Stimulated activated naive CD8-positive, alpha-beta T cell treated with anti-CD3 and anti-CD28 coated beads, Interleukin-15, amount 100 ng/mL, for 72 hours (primary cell): ENCODE results near the gene INO80E.
"Not testable (repeated sequence)": the region's sequence is repeated elsewhere in the genome, so short reads cannot be mapped to it uniquely, and the experiment has no call there.

ENCODE experiments used
- ATAC-seq: fragments of 150-1000 bp; cut with Tn5 transposase; 2 replicates; pipeline ENCODE4 v1.10.0; 2021; ENCODE audit warnings: mild to moderate bottlenecking, moderate library complexity
- DNase-seq, 2 donors: peaks; one replicate each; pipeline ENCODE4 v3.0.0; 2021 to 2022
- H3K27ac Mint-ChIP-seq, 2 donors: one replicate each; pipeline ENCODE4 v1.8.0; 2022; ENCODE audit warnings: mild to moderate bottlenecking in 2 of 2, mixed read lengths in 2 of 2, moderate library complexity in 2 of 2
- H3K27me3 Mint-ChIP-seq: one replicate; pipeline ENCODE4 v1.8.0; 2022; ENCODE audit warnings: mixed read lengths
- H3K4me1 Mint-ChIP-seq: one replicate; pipeline ENCODE4 v1.8.0; 2022; ENCODE audit warnings: mild to moderate bottlenecking, mixed read lengths
- H3K4me3 Mint-ChIP-seq, 2 donors: one replicate each; pipeline ENCODE4 v1.8.0; 2022; ENCODE audit warnings: mild to moderate bottlenecking in 2 of 2, mixed read lengths in 2 of 2, moderate library complexity in 1 of 2
- H3K9me3 Mint-ChIP-seq, 2 donors: one replicate each; pipeline ENCODE4 v1.8.0; 2022; ENCODE audit warnings: mixed read lengths in 2 of 2

Gene INO80E

DNA sequence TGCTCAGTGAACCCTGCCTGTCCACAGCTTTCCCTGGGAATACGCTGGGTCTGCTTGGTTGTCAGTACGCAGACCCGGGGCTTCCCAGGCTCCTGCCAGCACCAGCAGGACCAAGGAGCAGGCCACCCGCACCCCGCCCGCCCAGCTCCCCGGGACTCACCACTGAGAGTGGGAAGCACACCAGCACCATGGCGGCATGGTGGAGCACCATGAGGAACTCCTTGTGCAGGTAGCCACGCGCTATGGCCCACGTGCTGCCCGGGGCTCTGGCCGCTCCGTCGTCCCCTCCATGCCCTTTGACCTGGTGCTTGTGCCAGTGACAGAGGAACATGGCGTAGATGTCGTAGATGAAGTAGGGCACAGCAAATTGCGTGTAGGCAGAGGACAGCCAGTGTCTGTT, 30.4 kb downstream of the INO80E start:
- H3K4me1 Mint-ChIP-seq, result peaks cover 14% of the 10 kb centered on the region
- no peak for ATAC-seq
- H3K9me3 Mint-ChIP-seq, result no peaks in the 10 kb centered on the region

GRCh38 chr16:30027588-30028437, 31.8 kb downstream of the INO80E start:
- no peak for ATAC-seq
- no peak overlapping the region for H3K4me3 Mint-ChIP-seq
- no peak overlapping the region for H3K27ac Mint-ChIP-seq
- DNase-seq, result no peak
- peaks cover 70% of the 10 kb centered on the region for H3K27me3 Mint-ChIP-seq
- H3K4me1 Mint-ChIP-seq, result peaks cover 23% of the 10 kb centered on the region
- H3K9me3 Mint-ChIP-seq, result no peaks in the 10 kb centered on the region

More for the DNA sequence above, 30.4 kb downstream of the INO80E start:
- no peak for DNase-seq
- Mint-ChIP-seq H3K4me3 (no peak overlapping the region), H3K27me3 (peaks cover 58% of the 10 kb centered on the region), H3K27ac (no peak overlapping the region)

DNA sequence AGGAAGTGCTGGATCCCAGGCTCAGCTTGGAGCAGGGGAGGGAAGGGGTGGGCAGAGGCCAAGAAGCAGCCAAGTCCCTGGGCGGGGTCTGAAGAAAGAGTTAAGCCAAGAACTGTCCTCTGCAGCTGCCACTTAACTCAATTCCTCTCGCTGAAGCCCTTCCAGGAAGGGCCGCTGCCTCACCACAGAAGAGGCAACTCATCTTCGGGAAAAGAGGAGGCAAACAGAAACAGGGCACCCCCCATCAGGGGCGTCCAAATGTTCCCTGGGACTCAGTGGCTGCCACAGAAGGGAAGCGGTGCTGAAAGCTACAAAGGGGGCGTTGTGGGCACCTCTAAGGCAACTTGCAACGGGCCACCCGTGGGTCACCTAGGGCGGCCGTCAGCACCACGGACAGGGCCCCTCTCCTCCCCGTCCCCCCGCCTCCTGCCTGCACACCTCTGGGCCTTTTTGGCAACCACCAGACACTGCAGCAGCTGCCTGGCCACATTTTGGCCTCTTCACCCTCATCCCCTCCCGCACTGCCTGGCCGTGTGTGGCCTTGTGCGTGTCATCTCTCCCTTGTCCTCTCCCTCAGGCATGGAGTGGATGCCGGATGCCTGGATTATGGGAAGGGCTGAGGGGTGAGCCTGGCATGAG, 32.5 kb downstream of the INO80E start:
- Mint-ChIP-seq H3K9me3 (no peaks in the 10 kb centered on the region), H3K27ac (no peak overlapping the region), H3K27me3 (peaks cover 74% of the 10 kb centered on the region), H3K4me1 (peaks cover 23% of the 10 kb centered on the region), H3K4me3 (no peak overlapping the region)
- ATAC-seq (no peak), DNase-seq (no peak)

DNA sequence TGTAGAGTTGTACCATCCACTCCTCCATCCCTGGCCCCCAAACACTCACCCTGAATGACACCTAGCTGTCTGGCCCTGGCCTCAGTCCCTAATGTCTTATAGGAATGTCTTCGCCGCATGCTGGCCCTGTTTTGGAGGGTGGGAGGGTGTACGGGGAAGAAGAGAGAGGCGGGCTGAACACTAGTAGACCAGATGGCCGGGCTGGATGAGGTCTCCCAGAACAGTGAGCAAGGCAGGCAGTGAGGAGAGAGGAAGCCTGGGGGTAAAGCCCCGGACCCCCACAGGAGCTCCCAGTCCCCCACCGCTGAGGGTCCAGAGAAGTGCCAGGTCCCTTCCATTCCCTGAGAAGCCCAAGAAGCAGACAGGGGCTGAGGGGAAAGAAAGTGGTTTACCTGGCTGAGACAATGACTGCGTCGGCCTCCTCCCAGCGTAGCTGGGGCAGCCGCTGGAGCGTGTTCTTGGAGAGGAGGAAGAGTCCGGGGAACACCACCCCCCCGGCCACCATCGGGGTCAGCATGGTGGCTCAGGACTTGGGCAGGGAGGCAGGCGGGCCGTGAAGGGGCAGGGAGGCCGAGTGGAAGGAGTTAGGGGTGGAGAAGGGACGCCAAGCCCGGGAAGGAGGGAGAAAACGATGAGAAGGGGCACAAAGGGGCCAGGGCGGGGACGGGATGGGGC, 34.1 kb downstream of the INO80E start:
- Mint-ChIP-seq H3K27me3 (peaks cover 85% of the 10 kb centered on the region), H3K4me3 (peak overlapping the region; percentile 19 to 69), H3K9me3 (no peaks in the 10 kb centered on the region)

GRCh38 chr16:30030841-30031413, 34.9 kb downstream of the INO80E start, which contains the start of gene TLCD3B:
TSS of gene TLCD3B (minus strand) at chr16:30031271. CDS start at chr16:30030527, 744 bp downstream.
- peak within 1 kb of the TSS; percentile 32 to 69 for H3K4me3 Mint-ChIP-seq
- DNase-seq (no peak), ATAC-seq (peak; percentile 40)
- H3K27me3 Mint-ChIP-seq, result peaks cover 93% of the 10 kb centered on the region
- no peak within 1 kb of the TSS for H3K27ac Mint-ChIP-seq
- H3K4me1 Mint-ChIP-seq, result peaks cover 31% of the 10 kb centered on the region
- H3K9me3 Mint-ChIP-seq, result no peaks in the 10 kb centered on the region

More for the DNA sequence above, 34.1 kb downstream of the INO80E start:
- no peak overlapping the region for H3K27ac Mint-ChIP-seq
- ATAC-seq (no peak), DNase-seq (no peak)
- H3K4me1 Mint-ChIP-seq, result peaks cover 26% of the 10 kb centered on the region

- Mint-ChIP-seq H3K4me3 (no peak overlapping the region), H3K9me3 (no peaks in the 10 kb centered on the region), H3K27me3 (peaks cover 91% of the 10 kb centered on the region), H3K27ac (no peak overlapping the region), H3K4me1 (peaks cover 31% of the 10 kb centered on the region)
- DNase-seq (no peak), ATAC-seq (no peak)
Observed at GRCh38 chr16:30031477-30031918, 35.5 kb downstream of the INO80E start.

DNA sequence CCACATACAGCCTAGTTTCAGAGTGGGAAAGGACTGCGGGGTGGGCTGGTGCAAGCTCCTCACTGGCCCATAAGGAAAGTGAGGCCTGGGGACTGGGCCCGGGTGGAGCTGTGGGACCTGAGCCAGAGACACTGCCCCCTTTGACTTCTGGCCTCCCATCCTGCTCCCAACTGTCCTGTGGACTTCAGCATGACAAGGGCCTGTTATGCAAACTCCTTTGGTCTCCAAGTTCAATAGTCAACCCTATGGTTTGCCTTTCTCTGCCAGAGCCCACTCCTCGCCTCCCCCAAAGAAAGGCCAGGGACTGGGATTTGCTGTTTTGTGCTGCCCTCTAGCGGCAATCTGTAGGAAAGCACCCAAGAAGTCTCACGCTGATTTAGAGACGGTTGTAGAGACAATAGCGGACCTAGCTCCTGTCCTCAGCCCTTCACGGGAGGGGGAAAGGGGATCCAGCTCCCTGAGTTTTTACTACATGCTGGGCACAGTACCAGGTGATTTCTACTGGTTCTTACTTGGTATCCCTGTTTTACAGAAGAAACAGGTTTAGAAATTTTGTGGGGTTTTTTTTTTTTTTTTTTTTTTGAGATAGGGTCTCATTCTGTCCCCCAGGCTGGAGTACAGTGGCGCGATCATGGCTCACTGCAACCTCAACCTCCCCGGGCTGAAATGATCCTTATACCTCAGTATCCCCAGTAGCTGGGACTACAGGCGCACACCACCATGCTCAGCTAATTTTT, 36.2 kb downstream of the INO80E start:
- DNase-seq (peak; percentile 68 to 71), ATAC-seq (peak; percentile 67)
- H3K4me1 Mint-ChIP-seq, result peaks cover 31% of the 10 kb centered on the region
- H3K27me3 Mint-ChIP-seq, result peaks cover 83% of the 10 kb centered on the region
- no peak overlapping the region for H3K27ac Mint-ChIP-seq
- H3K9me3 Mint-ChIP-seq, result no peaks in the 10 kb centered on the region
- H3K4me3 Mint-ChIP-seq, result peak overlapping the region in 1 of 2 donors; percentile 50

- ATAC-seq, result no peak
- Mint-ChIP-seq H3K4me1 (peaks cover 31% of the 10 kb centered on the region), H3K9me3 (no peaks in the 10 kb centered on the region), H3K27ac (no peak overlapping the region), H3K27me3 (peaks cover 73% of the 10 kb centered on the region), H3K4me3 (no peak overlapping the region)
- DNase-seq, result no peak
Observed at GRCh38 chr16:30033270-30033669, 37.2 kb downstream of the INO80E start.

GRCh38 chr16:30040221-30040620, 44.2 kb downstream of the INO80E start:
- Mint-ChIP-seq H3K27me3 (peaks cover 8% of the 10 kb centered on the region), H3K27ac (no peak overlapping the region), H3K4me1 (peaks cover 5% of the 10 kb centered on the region), H3K9me3 (no peaks in the 10 kb centered on the region), H3K4me3 (no peak overlapping the region)
- DNase-seq, result no peak
- no peak for ATAC-seq

DNA sequence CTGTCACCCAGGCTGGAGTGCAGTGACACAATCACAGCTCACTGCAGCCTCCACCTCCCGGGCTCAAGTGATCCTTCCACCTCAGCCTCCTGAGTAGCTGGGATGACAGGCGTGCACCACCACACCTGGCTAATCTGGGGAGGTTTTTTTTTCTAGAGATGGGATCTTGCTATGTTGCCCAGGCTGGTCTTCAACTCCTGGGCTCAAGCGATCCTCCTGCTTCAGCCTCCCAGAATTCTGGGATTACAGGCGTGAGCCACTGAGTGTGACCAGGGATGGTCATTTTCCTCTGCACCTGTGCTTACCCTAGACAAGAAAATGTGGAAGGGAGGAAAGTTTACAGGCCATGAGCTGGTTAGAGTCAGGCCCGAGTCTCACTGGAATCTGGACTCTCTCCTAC, 44.6 kb downstream of the INO80E start:
- DNase-seq, H3K9me3 Mint-ChIP-seq, ATAC-seq, H3K4me3 Mint-ChIP-seq, H3K27me3 Mint-ChIP-seq, H3K27ac Mint-ChIP-seq, H3K4me1 Mint-ChIP-seq: not testable (repeated sequence)

DNA sequence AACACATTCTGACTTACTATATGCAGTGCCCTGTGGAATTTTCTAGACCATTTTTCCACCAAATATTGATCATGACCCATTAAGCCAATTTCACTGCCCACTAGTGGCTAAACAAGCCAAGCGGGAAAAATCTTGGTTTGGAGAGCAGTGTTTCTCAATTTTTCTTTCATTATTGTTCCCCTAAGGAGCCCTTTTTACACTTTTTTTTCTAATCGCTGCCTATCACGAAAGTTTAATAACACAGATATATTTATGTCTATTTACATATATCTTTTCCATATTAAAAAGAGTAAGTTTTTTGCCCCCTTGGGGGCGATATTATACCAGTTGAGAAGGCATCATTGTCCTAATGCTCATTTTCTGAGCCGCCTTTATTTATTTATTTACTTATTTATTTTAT, 45.8 kb downstream of the INO80E start:
- DNase-seq (no peak), ATAC-seq (no peak)
- Mint-ChIP-seq H3K4me3 (no peak overlapping the region), H3K27me3 (no peaks in the 10 kb centered on the region), H3K27ac (no peak overlapping the region), H3K9me3 (no peaks in the 10 kb centered on the region), H3K4me1 (no peaks in the 10 kb centered on the region)

DNA sequence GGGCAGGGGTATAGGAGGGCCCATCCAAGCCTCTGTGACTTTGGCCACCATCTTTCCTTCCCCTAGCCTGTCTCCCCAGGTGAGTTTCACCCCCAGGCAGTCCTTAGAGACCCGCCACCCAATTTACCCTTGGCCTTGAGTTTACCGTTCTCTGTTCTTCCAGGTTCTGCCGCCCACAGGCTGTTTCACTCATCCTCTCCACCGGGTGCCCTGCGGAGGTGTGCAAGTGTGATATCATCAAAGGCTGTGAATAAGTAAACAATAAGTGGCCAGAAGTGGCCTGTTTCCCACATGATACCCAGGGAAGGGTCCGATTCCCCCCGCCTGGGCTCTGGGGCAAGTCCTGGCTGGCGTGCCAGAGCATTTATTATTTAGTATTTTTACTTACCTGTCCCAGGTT, 50.1 kb downstream of the INO80E start:
- H3K4me1 Mint-ChIP-seq, result peaks cover 6% of the 10 kb centered on the region
- no peaks in the 10 kb centered on the region for H3K27me3 Mint-ChIP-seq
- no peak overlapping the region for H3K4me3 Mint-ChIP-seq
- no peaks in the 10 kb centered on the region for H3K9me3 Mint-ChIP-seq
- H3K27ac Mint-ChIP-seq, result no peak overlapping the region
- peak; percentile 28 for ATAC-seq
- no peak for DNase-seq

GRCh38 chr16:30046588-30046987, 50.5 kb downstream of the INO80E start:
- ATAC-seq (no peak), DNase-seq (no peak)
- Mint-ChIP-seq H3K4me3 (no peak overlapping the region), H3K27ac (no peak overlapping the region), H3K4me1 (peaks cover 9% of the 10 kb centered on the region), H3K9me3 (no peaks in the 10 kb centered on the region), H3K27me3 (no peaks in the 10 kb centered on the region)

GRCh38 chr16:30049871-30050270, 53.8 kb downstream of the INO80E start:
- no peak overlapping the region for H3K4me3 Mint-ChIP-seq
- DNase-seq, result no peak
- H3K4me1 Mint-ChIP-seq, result peaks cover 36% of the 10 kb centered on the region
- no peaks in the 10 kb centered on the region for H3K9me3 Mint-ChIP-seq
- ATAC-seq, result no peak
- peaks cover 15% of the 10 kb centered on the region for H3K27me3 Mint-ChIP-seq
- no peak overlapping the region for H3K27ac Mint-ChIP-seq

DNA sequence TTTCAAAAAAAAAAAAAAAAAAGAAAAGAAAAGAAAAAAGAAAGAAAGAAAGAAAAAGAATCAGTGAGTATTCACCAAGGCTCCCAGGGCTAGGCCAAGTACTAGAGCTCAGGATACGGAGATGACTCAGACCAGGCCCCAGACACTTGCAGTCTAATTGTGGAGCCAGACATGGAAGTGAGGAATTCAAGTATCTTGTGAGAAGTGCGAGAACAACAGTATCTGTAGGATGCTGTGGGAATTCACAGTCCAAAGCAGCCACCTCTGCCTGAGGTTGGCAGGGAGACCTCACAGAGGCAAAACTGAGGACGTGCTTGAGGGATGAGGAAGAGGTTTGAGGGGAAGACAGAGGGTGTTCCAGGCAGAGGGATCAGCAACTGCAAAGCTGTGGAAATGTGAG, 55.5 kb downstream of the INO80E start:
- ATAC-seq (no peak), DNase-seq (no peak)
- H3K27me3 Mint-ChIP-seq, result peaks cover 16% of the 10 kb centered on the region
- H3K4me3 Mint-ChIP-seq, result peak overlapping the region; percentile 88 to 92
- H3K27ac Mint-ChIP-seq, result peak overlapping the region; percentile 35 to 95
- H3K9me3 Mint-ChIP-seq, result no peaks in the 10 kb centered on the region
- peaks cover 42% of the 10 kb centered on the region for H3K4me1 Mint-ChIP-seq
